Measurements from ENCODE around the gene HTRA3. TPM values are rescaled to one million over a fixed set of nuclear protein-coding genes. Genes with fewer than 3 reads are reported as not detected.
"Not testable (repeated sequence)": the region's sequence is repeated elsewhere in the genome, so short reads cannot be mapped to it uniquely, and the experiment has no call there.

Gene HTRA3
- total RNA-seq, 2 experiments from 2014 or later, result not detected

DNA sequence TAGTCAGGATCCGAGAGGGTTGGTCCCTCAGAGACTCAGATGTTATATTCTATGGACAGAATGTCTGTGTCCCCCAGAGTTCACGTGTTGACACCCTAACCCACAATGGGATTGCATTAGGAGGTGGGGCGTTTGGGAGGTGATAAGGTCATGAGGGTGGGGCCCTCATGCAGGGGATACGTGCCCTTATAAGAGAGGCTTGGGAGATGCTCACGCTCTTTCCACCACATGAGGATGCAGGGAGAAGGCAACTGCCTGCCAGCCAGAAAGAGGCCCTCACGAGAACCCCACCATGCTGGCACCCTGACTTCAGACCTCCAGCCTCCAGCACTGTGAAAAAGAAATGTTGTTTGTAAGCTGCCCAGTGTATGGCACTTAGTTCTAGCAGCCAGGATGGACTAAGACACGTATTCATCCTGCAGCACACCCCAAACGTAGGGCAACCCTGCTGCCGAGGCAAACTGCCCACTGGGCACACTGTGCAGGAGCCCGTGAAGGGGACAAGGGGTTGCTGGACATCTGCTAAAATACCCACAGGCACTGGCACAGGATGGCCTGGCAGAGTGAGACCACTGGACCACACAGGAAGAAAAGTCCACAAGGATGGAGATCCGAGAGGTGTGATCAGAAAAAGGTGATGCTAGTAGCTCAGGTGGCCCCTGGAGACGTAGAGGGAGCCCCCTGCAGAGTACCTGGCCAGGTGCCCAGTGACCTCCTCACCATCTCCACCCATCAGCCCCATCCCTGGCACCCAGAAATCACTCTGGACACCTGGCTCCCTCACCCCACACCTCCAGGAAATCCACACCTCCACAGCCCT is 62.7 kb downstream of the HTRA3 start:
- no peaks in the 10 kb centered on the region for H3K27me3 Mint-ChIP-seq
- ATAC-seq, result no peak
- peaks cover 21% of the 10 kb centered on the region for H3K9me3 Mint-ChIP-seq (ENCODE audit: low read depth)
- H3K36me3 Mint-ChIP-seq (ENCODE audit: low read depth), result no peaks in the 10 kb centered on the region
- ChIA-PET POLR2A (no interaction called here), CTCF (no interaction called here)
- no peak for DNase-seq
- no peak overlapping the region for H3K4me3 Mint-ChIP-seq
- no peak overlapping the region for H3K27ac Mint-ChIP-seq
- intact Hi-C loops (cut with DNase I, micrococcal nuclease), result no loop called here
- no peaks in the 10 kb centered on the region for H3K4me1 Mint-ChIP-seq

DNA sequence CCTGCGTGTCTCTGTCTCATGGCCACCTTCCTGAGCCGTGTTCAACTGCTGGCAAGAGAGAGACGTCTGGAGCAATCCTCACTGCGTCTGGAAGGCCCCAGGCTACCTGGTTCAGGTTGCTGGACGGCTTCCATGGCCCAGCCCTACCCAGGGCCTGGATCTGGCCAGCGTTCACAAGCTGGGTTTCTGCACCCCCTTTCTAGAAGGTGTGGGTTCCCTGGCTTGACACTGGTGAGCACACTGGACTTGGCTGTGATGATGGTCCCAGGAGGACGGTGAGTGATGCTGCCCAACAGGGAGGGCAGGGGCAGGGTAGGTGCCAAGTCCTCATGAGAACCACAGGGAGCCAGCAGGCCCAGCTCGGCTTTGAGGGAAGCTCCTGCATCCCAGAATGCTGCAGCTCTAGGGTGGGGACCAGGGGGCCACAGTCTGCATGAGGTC is 63.4 kb downstream of the HTRA3 start:
- H3K9me3 Mint-ChIP-seq (ENCODE audit: low read depth), result peaks cover 21% of the 10 kb centered on the region
- ATAC-seq (no peak), DNase-seq (no peak)
- no peaks in the 10 kb centered on the region for H3K27me3 Mint-ChIP-seq
- H3K4me3 Mint-ChIP-seq, result no peak overlapping the region
- CTCF ChIA-PET, result no interaction called here
- H3K27ac Mint-ChIP-seq, result no peak overlapping the region
- intact Hi-C loops (cut with DNase I, micrococcal nuclease), result no loop called here
- POLR2A ChIA-PET, result no interaction called here
- H3K36me3 Mint-ChIP-seq (ENCODE audit: low read depth), result no peaks in the 10 kb centered on the region
- no peaks in the 10 kb centered on the region for H3K4me1 Mint-ChIP-seq

DNA sequence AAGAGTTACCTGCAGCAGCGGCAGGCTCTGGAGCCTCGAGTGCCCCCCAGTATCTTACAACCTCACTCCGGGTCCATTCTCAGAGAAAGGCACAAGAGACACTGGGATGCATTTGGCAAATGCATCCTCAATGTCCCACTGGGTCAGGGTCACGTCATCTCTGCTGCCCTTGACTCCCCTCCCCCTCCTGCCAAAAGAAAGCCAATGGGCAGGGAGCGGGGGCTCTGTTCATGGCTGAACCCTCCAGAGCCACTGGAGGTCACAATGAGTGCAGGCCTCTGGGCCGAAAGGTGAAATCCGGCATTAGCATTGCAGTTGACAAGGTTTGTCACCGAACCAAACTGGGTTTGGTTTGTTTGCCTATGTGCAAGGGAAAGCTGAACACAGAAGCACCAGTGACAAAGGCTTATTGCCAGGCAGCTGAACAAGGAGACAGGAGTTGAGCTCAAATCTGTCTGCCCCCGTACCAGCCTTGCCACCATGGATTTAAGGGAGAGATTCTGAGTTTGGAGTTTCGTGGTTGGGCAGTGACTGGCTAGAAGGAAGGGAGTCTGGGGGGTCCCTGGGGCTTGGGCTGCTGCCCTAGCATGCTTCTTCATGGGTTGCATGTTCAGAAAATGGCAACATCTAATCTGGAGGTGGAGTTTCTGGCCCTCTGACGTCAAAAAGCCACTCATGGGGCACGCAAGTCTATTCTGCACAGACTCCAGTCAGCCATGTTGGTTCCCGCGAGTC is 64.3 kb downstream of the HTRA3 start:
- Mint-ChIP-seq H3K4me1 (no peaks in the 10 kb centered on the region), H3K4me3 (no peak overlapping the region), H3K9me3 (ENCODE audit: low read depth) (peaks cover 21% of the 10 kb centered on the region), H3K36me3 (ENCODE audit: low read depth) (no peaks in the 10 kb centered on the region), H3K27ac (no peak overlapping the region), H3K27me3 (no peaks in the 10 kb centered on the region)
- DNase-seq (no peak), ATAC-seq (no peak)
- ChIA-PET POLR2A (no interaction called here), CTCF (no interaction called here)
- intact Hi-C loops (cut with DNase I, micrococcal nuclease), result no loop called here

- H3K4me3 Mint-ChIP-seq, result no peak overlapping the region
- ATAC-seq (no peak), DNase-seq (no peak)
- H3K9me3 Mint-ChIP-seq (ENCODE audit: low read depth), result peaks cover 21% of the 10 kb centered on the region
- H3K27me3 Mint-ChIP-seq, result peaks cover 3% of the 10 kb centered on the region
- no peak overlapping the region for H3K27ac Mint-ChIP-seq
- H3K4me1 Mint-ChIP-seq, result no peaks in the 10 kb centered on the region
- intact Hi-C loops (cut with DNase I, micrococcal nuclease), result no loop called here
- ChIA-PET POLR2A (no interaction called here), CTCF (no interaction called here)
- H3K36me3 Mint-ChIP-seq (ENCODE audit: low read depth), result no peaks in the 10 kb centered on the region
Observed at GRCh38 chr4:8334786-8335460, 65.4 kb downstream of the HTRA3 start.

GRCh38 chr4:8335848-8336247 is 66.3 kb downstream of the HTRA3 start:
- ChIA-PET POLR2A (no interaction called here), CTCF (interaction anchor here (0.7 to 0.8 kb wide), 2 partner anchors 13 to 56 kb away, joined by 3 read pairs; no protein-coding TSS in a partner anchor)
- Mint-ChIP-seq H3K4me3 (no peak overlapping the region), H3K27me3 (peaks cover 3% of the 10 kb centered on the region), H3K27ac (no peak overlapping the region), H3K4me1 (no peaks in the 10 kb centered on the region), H3K9me3 (ENCODE audit: low read depth) (peaks cover 21% of the 10 kb centered on the region), H3K36me3 (ENCODE audit: low read depth) (no peaks in the 10 kb centered on the region)
- ATAC-seq (no peak), DNase-seq (no peak)
- intact Hi-C loops (cut with DNase I, micrococcal nuclease), result no loop called here

GRCh38 chr4:8336412-8337075 is 67.0 kb downstream of the HTRA3 start:
- Mint-ChIP-seq H3K27ac (no peak overlapping the region), H3K27me3 (peaks cover 3% of the 10 kb centered on the region), H3K36me3 (ENCODE audit: low read depth) (no peaks in the 10 kb centered on the region), H3K9me3 (ENCODE audit: low read depth) (peaks cover 21% of the 10 kb centered on the region), H3K4me3 (no peak overlapping the region), H3K4me1 (no peaks in the 10 kb centered on the region)
- CTCF ChIA-PET, result interaction anchor here (0.6 kb wide), 1 partner anchor 511 kb away, joined by 5 read pairs; no protein-coding TSS in a partner anchor
- DNase-seq (no peak), ATAC-seq (no peak)
- intact Hi-C loops (cut with DNase I, micrococcal nuclease), result no loop called here
- POLR2A ChIA-PET, result no interaction called here

- H3K27ac Mint-ChIP-seq, result no peak overlapping the region
- ChIA-PET POLR2A (no interaction called here), CTCF (no interaction called here)
- ATAC-seq (no peak), DNase-seq (no peak)
- no peaks in the 10 kb centered on the region for H3K36me3 Mint-ChIP-seq (ENCODE audit: low read depth)
- intact Hi-C loops (cut with DNase I, micrococcal nuclease), result no loop called here
- no peak overlapping the region for H3K4me3 Mint-ChIP-seq
- peaks cover 3% of the 10 kb centered on the region for H3K27me3 Mint-ChIP-seq
- H3K9me3 Mint-ChIP-seq (ENCODE audit: low read depth), result peaks cover 18% of the 10 kb centered on the region
- no peaks in the 10 kb centered on the region for H3K4me1 Mint-ChIP-seq
Observed at GRCh38 chr4:8338351-8338961, 68.9 kb downstream of the HTRA3 start.

- Mint-ChIP-seq H3K9me3 (ENCODE audit: low read depth) (peaks cover 10% of the 10 kb centered on the region), H3K27me3 (peaks cover 3% of the 10 kb centered on the region), H3K27ac (no peak overlapping the region), H3K4me1 (no peaks in the 10 kb centered on the region), H3K4me3 (no peak overlapping the region), H3K36me3 (ENCODE audit: low read depth) (no peaks in the 10 kb centered on the region)
- ATAC-seq, result no peak
- no peak for DNase-seq
- POLR2A ChIA-PET, result no interaction called here
- intact Hi-C loops (cut with DNase I, micrococcal nuclease), result no loop called here
- CTCF ChIA-PET, result no interaction called here
Observed at GRCh38 chr4:8340781-8341241, 71.3 kb downstream of the HTRA3 start.

DNA sequence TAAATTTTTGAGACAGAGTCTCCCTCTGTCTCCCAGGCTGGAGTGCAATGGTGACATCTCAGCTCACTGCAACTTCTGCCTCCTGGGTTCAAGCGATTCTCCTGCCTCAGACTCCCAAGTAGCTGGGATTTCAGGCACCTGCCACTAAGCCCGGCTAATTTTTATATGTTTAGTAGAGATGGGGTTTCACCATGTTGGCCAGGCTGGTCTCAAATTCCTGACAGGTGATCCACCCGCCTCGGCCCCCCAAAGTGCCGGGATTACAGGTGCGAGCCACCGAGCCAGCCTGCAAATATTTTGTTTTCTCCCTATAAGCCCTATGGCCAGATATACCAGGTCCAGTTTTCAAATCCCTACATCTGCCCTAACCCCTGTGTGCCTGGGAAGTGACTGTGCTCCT is 71.7 kb downstream of the HTRA3 start:
- DNase-seq; H3K36me3 Mint-ChIP-seq (ENCODE audit: low read depth); ATAC-seq; H3K4me3 Mint-ChIP-seq; H3K9me3 Mint-ChIP-seq (ENCODE audit: low read depth); H3K27me3 Mint-ChIP-seq; POLR2A ChIA-PET; H3K27ac Mint-ChIP-seq; H3K4me1 Mint-ChIP-seq; intact Hi-C loops (cut with DNase I, micrococcal nuclease): not testable (repeated sequence)
- CTCF ChIA-PET, result interaction anchor here (0.6 kb wide), 1 partner anchor 76 kb away, joined by 4 read pairs; no protein-coding TSS in a partner anchor

GRCh38 chr4:8341691-8342090 is 72.1 kb downstream of the HTRA3 start:
- H3K4me1 Mint-ChIP-seq, result no peaks in the 10 kb centered on the region
- H3K36me3 Mint-ChIP-seq (ENCODE audit: low read depth), result no peaks in the 10 kb centered on the region
- H3K27me3 Mint-ChIP-seq, result peaks cover 3% of the 10 kb centered on the region
- no peak for ATAC-seq
- H3K9me3 Mint-ChIP-seq (ENCODE audit: low read depth), result peaks cover 2% of the 10 kb centered on the region
- H3K27ac Mint-ChIP-seq, result no peak overlapping the region
- CTCF ChIA-PET, result interaction anchor here (0.6 kb wide), 1 partner anchor 76 kb away, joined by 4 read pairs; no protein-coding TSS in a partner anchor
- intact Hi-C loops (cut with DNase I, micrococcal nuclease), result no loop called here
- no peak for DNase-seq
- H3K4me3 Mint-ChIP-seq, result no peak overlapping the region
- POLR2A ChIA-PET, result no interaction called here

DNA sequence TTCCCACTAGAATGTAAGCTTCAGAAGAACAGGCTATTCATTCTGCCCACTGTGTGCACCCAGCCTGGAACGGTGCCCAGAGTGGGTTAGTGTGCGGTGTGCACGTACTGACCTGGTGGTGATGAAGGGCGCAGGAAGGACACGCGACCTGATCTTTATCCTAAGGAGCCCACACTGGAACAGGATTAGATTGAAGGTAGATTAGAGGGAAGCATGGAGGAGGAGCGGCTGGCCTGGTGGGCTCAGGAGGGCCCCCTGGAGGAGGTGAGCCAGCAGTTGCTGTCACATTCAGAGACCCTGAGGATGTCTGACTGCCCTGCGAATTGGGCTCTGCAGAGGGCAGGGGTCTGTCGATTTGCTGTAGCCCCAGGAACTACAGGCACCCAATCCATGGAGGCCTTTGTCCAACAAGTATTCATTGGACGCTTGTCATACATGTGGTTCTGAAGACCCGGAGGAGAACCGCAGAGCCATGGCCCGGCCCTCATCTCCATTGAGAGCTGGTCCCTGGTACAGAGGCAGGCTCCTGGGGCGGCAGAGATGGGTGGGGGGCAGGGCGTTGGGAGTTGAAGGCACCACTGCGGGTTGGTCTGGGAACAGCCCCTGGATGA is 73.2 kb downstream of the HTRA3 start:
- Mint-ChIP-seq H3K27ac (no peak overlapping the region), H3K4me3 (no peak overlapping the region), H3K27me3 (peaks cover 3% of the 10 kb centered on the region), H3K4me1 (no peaks in the 10 kb centered on the region), H3K9me3 (ENCODE audit: low read depth) (no peaks in the 10 kb centered on the region), H3K36me3 (ENCODE audit: low read depth) (no peaks in the 10 kb centered on the region)
- CTCF ChIA-PET, result interaction anchor here (0.6 kb wide), 1 partner anchor 76 kb away, joined by 3 read pairs; no protein-coding TSS in a partner anchor
- ATAC-seq (no peak), DNase-seq (no peak)
- POLR2A ChIA-PET, result no interaction called here
- intact Hi-C loops (cut with DNase I, micrococcal nuclease), result no loop called here

Data from activated CD4-positive, alpha-beta T cell treated with anti-CD3 and anti-CD28 coated beads for 36 hours (primary cell).